Heart right ventricle (tissue), 16 donors: Measurements from ENCODE around the gene GRIK4. TPM values are rescaled to one million over a fixed set of nuclear protein-coding genes. Genes with fewer than 3 reads are reported as not detected.

Source experiments
- ATAC-seq, 8 donors: fragments of 200-7000 bp; cut with Tn5 transposase; one replicate each; pipeline ENCODE4 v1.9.1; 2020; ENCODE audit warnings: mild to moderate bottlenecking in 8 of 8, moderate library complexity in 8 of 8, moderate number of reproducible peaks in 1 of 8
- DNase-seq, 2 donors: peaks; one replicate each; pipeline ENCODE4 v3.0.0-alpha.2; 2020
- H3K27ac ChIP-seq, 10 donors: fragments of 200-600 bp; sonication (generic) in 2 of 10; one replicate each; pipeline versions ENCODE4 v1.5.0 to v1.8.0; 2020 to 2022; ENCODE audit warnings: mild to moderate bottlenecking in 3 of 10
- H3K27me3 ChIP-seq, 7 donors: fragments of 200-600 bp; one replicate each; pipeline ENCODE4 v1.8.0; 2021 to 2022; ENCODE audit warnings: mild to moderate bottlenecking in 2 of 7
- H3K36me3 ChIP-seq, 9 donors: fragments of 200-600 bp; sonication (generic) in 1 of 9; one replicate each; pipeline versions ENCODE4 v1.5.0 to v1.8.0; 2020 to 2022; ENCODE audit warnings: mild to moderate bottlenecking in 2 of 9
- H3K4me1 ChIP-seq, 9 donors: fragments of 200-600 bp; sonication (generic) in 1 of 9; one replicate each; pipeline versions ENCODE4 v1.5.0 to v1.8.0; 2020 to 2022; ENCODE audit warnings: mild to moderate bottlenecking in 4 of 9
- H3K4me3 ChIP-seq, 10 donors: fragments of 200-600 bp; sonication (generic) in 2 of 10; one replicate each; pipeline versions ENCODE4 v1.5.0 to v1.8.0; 2020 to 2022; ENCODE audit warnings: mild to moderate bottlenecking in 7 of 10, moderate library complexity in 2 of 10
- H3K9me3 ChIP-seq, 11 donors: fragments of 200-600 bp in 10 of 11; sonication (generic) in 2 of 11; one replicate each; pipeline versions ENCODE4 v1.5.0 to v1.8.0; 2013 to 2022; ENCODE audit warnings: mild to moderate bottlenecking in 2 of 11, control low read depth in 1 of 11, moderate library complexity in 1 of 11
- WGBS, 2 donors: extraction: QIAGEN DNeasy Blood & Tissue Kit; methylation state at CpG; one replicate each; pipeline ENCODE4 v1.1.7; 2013; ENCODE audit warnings: inconsistent platforms in 1 of 2; 5-methylcytosine and 5-hydroxymethylcytosine counted together
- intact Hi-C, 10 donors: fragments of 100-400 bp; cut with DNase I; formaldehyde crosslinking; loops; one replicate each; pipeline versions ENCODE4 v1.11.1 to v1.14.2; 2022
- polyA plus RNA-seq, 2 donors: library from polyadenylated mRNA; stranded (reverse); fragments of 200-250 nt; gene quantifications; one replicate each; pipeline ENCODE4 v1.2.3, GENCODE V29; 2013
- total RNA-seq, 10 donors: library from RNA; stranded (reverse); fragmentation: NEBNext Ultra II Directional in 3 of 10; extraction: Animal tissue kit (Norgen Biotek cat#: 25700) in 3 of 10; gene quantifications; one replicate each; pipeline versions ENCODE4 v1.2.1 to v1.2.4, GENCODE V29; 2021 to 2023
- TF ChIP-seq, protein P1 (sequence below), 9 donors: fragments of 200-600 bp; sonication (generic) in 2 of 9; IDR thresholded peaks; one replicate each; pipeline versions ENCODE4 v1.5.0 to v1.8.0; 2021 to 2022; ENCODE audit warnings: antibody characterized with exemption in 9 of 9, mild to moderate bottlenecking in 5 of 9, moderate library complexity in 1 of 9
- donor health status: Arrhythmogenic right ventricular cardiomyopathy.
- donor health status: ischemic (EF 13 %, LVEDD 7.1; RV severe dilation, severe dysfunction).
- donor health status: healthy with polysubstance abuse.
- donor health status: DM: no; HTN: yes; CAD: no.
- donor health status: DM: no; HTN: no; CAD: no.
- donor health status: ischemic (EF 25% LVEDD 6.9; RV normal size, moderate dysfunction).
- donor health status: ischemic (EF 25% LVEDD 5.7; RV mildly dilated, moderate dysfunction).
- donor health status: healthy.
- donor health status: DM: yes; HTN: yes; CAD: no.
- donor health status: Ischemic cardiomyopathy.
- donor health status: ischemic (EF 35%, LVEDD 5.7; RV mildly dilated, moderate dysfunction).
- donor health status: nonischemic (EF 11% LVEDD 7.7; RV severe dilation, severe dysfunction).
- donor health status: DM: yes; HTN: yes; CAD: no.
- donor health status: PGD.
- donor health status: ischemic (EF 29% LVEDD 5.4; RV normal size, mild dysfunction).
- donor health status: nonischemic (EF 23%, LVEDD 6.1; RV moderate dilation, normal function).

Gene GRIK4
- total and polyA plus RNA-seq, 12 donors = 0.01 to 0.85 (median 0.37) TPM; not detected in 6

DNA sequence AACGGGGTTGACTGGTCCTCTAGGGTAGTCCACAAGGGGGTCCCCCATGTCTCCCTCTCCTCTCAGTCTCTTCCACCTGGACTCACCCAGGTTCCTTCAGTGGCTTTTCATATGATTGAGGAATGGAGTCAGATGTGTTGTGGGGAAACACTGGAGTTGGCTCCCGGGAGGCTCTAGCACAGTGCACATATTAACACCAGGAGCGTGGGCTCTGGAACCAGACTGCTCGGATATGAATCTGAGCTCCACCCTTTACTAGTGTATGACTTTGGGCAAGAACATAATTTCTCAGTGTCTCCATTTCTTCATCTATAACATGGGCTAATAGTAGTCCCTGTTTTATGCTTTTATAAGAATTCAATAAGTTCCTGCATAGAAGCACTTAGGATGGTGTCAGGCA, 157.0 kb downstream of the GRIK4 start:
- WGBS, 2 donors = 78% methylated on average over 4 of the region's 4 CpGs
- no peak for ATAC-seq
- peaks cover 0 to 87% (median 60%) of the 10 kb centered on the region in 7 donors for H3K27me3 ChIP-seq

DNA sequence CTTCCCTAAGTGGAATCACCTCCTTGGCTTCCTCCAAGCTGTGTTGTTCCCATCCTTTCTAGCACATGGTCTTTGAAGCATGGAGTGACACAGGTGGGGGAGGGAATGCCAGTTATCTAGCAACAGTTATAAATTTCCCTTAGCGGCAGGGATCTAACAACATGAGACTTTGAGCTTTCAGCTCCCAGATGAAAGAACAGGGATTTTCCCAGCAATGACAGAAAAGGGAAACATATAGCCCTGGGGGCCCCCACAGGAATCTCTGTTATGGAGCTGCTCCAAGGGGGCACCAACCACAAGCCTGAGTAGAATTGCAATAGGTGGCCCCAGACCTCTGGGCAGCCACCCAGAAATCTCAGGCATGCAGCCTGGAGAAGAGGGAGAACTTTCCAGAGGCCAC, 163.0 kb downstream of the GRIK4 start:
- Histone ChIP-seq H3K27ac (no peak overlapping the region), H3K4me1 (no peaks in the 10 kb centered on the region), H3K4me3 (no peak overlapping the region), H3K36me3 (no peaks in the 10 kb centered on the region), H3K9me3 (peaks cover 0 to 9% (median 0%) of the 10 kb centered on the region in 11 donors), H3K27me3 (peaks cover 0 to 75% (median 17%) of the 10 kb centered on the region in 7 donors)
- ATAC-seq (no peak), DNase-seq (no peak)
- intact Hi-C loops = no loop called here
- 39 to 54% methylated on average over 1 of the region's 1 CpG for WGBS, 2 donors
- TF ChIP-seq, protein P1, sequence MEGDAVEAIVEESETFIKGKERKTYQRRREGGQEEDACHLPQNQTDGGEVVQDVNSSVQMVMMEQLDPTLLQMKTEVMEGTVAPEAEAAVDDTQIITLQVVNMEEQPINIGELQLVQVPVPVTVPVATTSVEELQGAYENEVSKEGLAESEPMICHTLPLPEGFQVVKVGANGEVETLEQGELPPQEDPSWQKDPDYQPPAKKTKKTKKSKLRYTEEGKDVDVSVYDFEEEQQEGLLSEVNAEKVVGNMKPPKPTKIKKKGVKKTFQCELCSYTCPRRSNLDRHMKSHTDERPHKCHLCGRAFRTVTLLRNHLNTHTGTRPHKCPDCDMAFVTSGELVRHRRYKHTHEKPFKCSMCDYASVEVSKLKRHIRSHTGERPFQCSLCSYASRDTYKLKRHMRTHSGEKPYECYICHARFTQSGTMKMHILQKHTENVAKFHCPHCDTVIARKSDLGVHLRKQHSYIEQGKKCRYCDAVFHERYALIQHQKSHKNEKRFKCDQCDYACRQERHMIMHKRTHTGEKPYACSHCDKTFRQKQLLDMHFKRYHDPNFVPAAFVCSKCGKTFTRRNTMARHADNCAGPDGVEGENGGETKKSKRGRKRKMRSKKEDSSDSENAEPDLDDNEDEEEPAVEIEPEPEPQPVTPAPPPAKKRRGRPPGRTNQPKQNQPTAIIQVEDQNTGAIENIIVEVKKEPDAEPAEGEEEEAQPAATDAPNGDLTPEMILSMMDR (IDR thresholded peaks at IDR 0.05) = no peak

More for the DNA sequence above, 157.0 kb downstream of the GRIK4 start:
- no peak for DNase-seq
- Histone ChIP-seq H3K36me3 (no peaks in the 10 kb centered on the region), H3K27ac (no peak overlapping the region), H3K4me3 (no peak overlapping the region), H3K9me3 (peaks cover 0 to 9% (median 0%) of the 10 kb centered on the region in 11 donors), H3K4me1 (no peaks in the 10 kb centered on the region)
- intact Hi-C loops = no loop called here
- TF ChIP-seq, protein P1 (IDR thresholded peaks at IDR 0.05) = no peak

DNA sequence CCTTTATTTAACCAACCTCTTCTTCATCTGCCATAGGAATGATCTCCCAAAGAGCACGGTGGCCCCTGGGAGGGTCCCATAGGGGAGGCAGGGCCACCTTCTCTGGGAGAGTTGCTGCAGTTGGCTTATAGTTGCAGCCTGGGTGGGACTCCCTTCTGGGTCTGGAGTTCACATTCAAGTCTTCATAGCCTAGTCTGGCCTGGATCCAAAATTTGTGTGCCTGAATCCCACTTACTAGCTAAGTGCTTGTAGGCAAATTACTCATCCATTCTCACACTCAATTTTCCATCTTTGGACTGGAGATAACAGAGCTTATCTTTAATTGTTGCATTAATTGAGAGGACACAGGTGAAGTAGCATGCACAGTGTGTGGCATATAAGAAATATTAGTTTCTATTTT, 163.6 kb downstream of the GRIK4 start:
- H3K36me3 ChIP-seq = no peaks in the 10 kb centered on the region
- no peak for DNase-seq
- no peaks in the 10 kb centered on the region for H3K4me1 ChIP-seq
- peaks cover 0 to 9% (median 0%) of the 10 kb centered on the region in 11 donors for H3K9me3 ChIP-seq
- H3K4me3 ChIP-seq = no peak overlapping the region
- 81 to 90% methylated on average over 1 of the region's 1 CpG for WGBS, 2 donors
- peaks cover 0 to 73% (median 18%) of the 10 kb centered on the region in 7 donors for H3K27me3 ChIP-seq
- TF ChIP-seq, protein P1 (IDR thresholded peaks at IDR 0.05) = no peak
- H3K27ac ChIP-seq = no peak overlapping the region
- intact Hi-C loops = loop anchor here in 1 of 10 donors (5.0 kb wide), 1 partner anchor 153 kb away; no protein-coding TSS in a partner anchor
- no peak for ATAC-seq

DNA sequence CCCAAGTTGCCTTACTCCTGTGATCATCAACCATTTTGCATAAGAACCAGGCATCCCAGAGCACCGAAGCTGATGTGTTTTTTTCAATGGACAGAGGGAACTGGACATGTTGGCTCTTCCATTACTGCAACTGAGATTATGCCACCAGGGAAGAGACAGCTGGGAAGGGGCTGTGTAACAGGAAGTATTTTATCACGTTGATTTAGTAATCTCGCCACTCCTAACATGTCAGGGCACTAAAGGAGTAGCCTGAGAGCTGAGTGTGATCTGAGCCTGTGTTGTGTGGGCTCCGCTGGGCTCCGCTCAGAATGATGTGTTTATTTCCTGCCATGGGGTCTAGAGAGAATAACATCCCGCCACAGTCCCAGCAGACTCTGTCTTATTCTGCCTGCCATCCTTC, 165.4 kb downstream of the GRIK4 start:
- H3K27ac ChIP-seq = no peak overlapping the region
- intact Hi-C loops = loop anchor here in 1 of 10 donors (5.0 kb wide), 1 partner anchor 155 kb away; no protein-coding TSS in a partner anchor
- ATAC-seq = no peak
- WGBS, 2 donors = 49 to 53% methylated on average over 6 of the region's 6 CpGs
- no peaks in the 10 kb centered on the region for H3K4me1 ChIP-seq
- H3K36me3 ChIP-seq = no peaks in the 10 kb centered on the region
- DNase-seq = no peak
- TF ChIP-seq, protein P1 (IDR thresholded peaks at IDR 0.05) = no peak
- peaks cover 0 to 5% (median 0%) of the 10 kb centered on the region in 11 donors for H3K9me3 ChIP-seq
- no peak overlapping the region for H3K4me3 ChIP-seq
- H3K27me3 ChIP-seq = peaks cover 2 to 71% (median 18%) of the 10 kb centered on the region in 7 donors
